H1 (cell line): Measurements from ENCODE around the gene CAPN15. TPM values are rescaled to one million over a fixed set of nuclear protein-coding genes. Genes with fewer than 3 reads are reported as not detected.

Source experiments
- EP300 ChIP-seq, 2 experiments: IDR thresholded peaks; 1 replicate in 1 of 2; 2 replicates in 1 of 2; pipeline ENCODE4 v1.6.1; 2011 to 2012; ENCODE audit warnings: low read depth in 2 of 2, low read length in 2 of 2, mild to moderate bottlenecking in 2 of 2, borderline replicate concordance in 1 of 2, inconsistent platforms in 1 of 2, moderate library complexity in 1 of 2
- GABPA ChIP-seq: IDR thresholded peaks from 2 replicates; pipeline ENCODE4 v1.6.1; 2011; ENCODE audit warnings: mild to moderate bottlenecking, low read length, moderate library complexity, borderline replicate concordance; ENCODE audit not compliant: insufficient read depth
- SIN3A ChIP-seq, 2 experiments: IDR thresholded peaks in 1 of 2; conservative IDR thresholded peaks in 1 of 2; 2 replicates each; pipeline ENCODE4 v1.6.1; 2011 to 2012; ENCODE audit warnings: low read length in 2 of 2, improper control_type of control experiment in 1 of 2, low read depth in 1 of 2, mild to moderate bottlenecking in 1 of 2
- SIX5 ChIP-seq: IDR thresholded peaks from 2 replicates; pipeline ENCODE4 v1.6.1; 2011; ENCODE audit warnings: mild to moderate bottlenecking, low read depth, low read length
- TCF12 ChIP-seq: IDR thresholded peaks from 2 replicates; pipeline ENCODE4 v1.6.1; 2011; ENCODE audit warnings: low read depth, mild to moderate bottlenecking, low read length
- TEAD4 ChIP-seq: IDR thresholded peaks from 2 replicates; pipeline ENCODE4 v1.6.1; 2012; ENCODE audit warnings: low read depth, low read length, inconsistent platforms, mixed read lengths
- ZNF274 ChIP-seq: IDR thresholded peaks from 2 replicates; pipeline ENCODE4 v1.7.0; 2012; ENCODE audit warnings: low read length, borderline replicate concordance; ENCODE audit errors: extremely low read depth
- polyA plus RNA-seq, 7 experiments: library from polyadenylated mRNA; depleted of rRNA in 3 of 7; stranded (reverse) in 5 of 7; unstranded in 2 of 7; fragments of >200 nt in 5 of 7; fragments of 200-250 nt in 2 of 7; gene quantifications; 1 replicate in 5 of 7; 2 replicates in 1 of 7; 4 replicates in 1 of 7; pipeline versions ENCODE4 v1.2.1 to v1.2.3, GENCODE V29; 2011 to 2013; ENCODE audit warnings: missing spikeins in 2 of 7, mixed read lengths in 2 of 7
- total RNA-seq: library from RNA; stranded (reverse); fragmentation: NEBNext Ultra II Directional; extraction: Animal tissue kit (Norgen Biotek cat#: 25700); gene quantifications from 2 replicates; pipeline ENCODE4 v1.2.1, GENCODE V29; 2021
- TF ChIP-seq, protein P1 (sequence below): fragments of 300-600 bp; sonication (generic); IDR thresholded peaks from 2 replicates; pipeline ENCODE4 v1.7.1; 2012; ENCODE audit warnings: low read length, moderate library complexity, mild to moderate bottlenecking, inconsistent platforms; ENCODE audit not compliant: insufficient replicate concordance

CAPN15 gene
- total and polyA plus RNA-seq, 2 of the 8 experiments (the other 6 are each of a cell fraction or from before 2014, with no cell fraction given), result 38.9 to 76.9 TPM

DNA sequence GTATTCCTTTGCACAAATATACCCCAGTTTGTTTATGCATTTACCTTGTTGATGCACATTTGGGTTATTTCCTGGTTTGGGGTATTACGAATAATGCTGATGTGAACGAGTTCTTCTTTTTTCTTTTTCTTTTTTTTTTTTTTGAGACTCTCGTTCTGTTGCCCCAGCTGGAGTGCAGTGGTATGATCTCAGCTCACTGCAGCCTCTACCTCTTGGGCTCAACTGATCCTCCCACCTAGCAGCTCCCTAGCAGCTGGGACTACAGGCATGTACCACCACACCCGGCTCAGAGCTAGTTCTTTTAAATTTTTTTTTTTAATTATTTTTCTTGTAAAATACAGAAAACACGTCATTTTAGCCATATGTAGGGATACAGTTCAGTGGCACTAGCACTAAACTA is 76.4 kb downstream of the CAPN15 start (continued):
- TF ChIP-seq, protein P1, sequence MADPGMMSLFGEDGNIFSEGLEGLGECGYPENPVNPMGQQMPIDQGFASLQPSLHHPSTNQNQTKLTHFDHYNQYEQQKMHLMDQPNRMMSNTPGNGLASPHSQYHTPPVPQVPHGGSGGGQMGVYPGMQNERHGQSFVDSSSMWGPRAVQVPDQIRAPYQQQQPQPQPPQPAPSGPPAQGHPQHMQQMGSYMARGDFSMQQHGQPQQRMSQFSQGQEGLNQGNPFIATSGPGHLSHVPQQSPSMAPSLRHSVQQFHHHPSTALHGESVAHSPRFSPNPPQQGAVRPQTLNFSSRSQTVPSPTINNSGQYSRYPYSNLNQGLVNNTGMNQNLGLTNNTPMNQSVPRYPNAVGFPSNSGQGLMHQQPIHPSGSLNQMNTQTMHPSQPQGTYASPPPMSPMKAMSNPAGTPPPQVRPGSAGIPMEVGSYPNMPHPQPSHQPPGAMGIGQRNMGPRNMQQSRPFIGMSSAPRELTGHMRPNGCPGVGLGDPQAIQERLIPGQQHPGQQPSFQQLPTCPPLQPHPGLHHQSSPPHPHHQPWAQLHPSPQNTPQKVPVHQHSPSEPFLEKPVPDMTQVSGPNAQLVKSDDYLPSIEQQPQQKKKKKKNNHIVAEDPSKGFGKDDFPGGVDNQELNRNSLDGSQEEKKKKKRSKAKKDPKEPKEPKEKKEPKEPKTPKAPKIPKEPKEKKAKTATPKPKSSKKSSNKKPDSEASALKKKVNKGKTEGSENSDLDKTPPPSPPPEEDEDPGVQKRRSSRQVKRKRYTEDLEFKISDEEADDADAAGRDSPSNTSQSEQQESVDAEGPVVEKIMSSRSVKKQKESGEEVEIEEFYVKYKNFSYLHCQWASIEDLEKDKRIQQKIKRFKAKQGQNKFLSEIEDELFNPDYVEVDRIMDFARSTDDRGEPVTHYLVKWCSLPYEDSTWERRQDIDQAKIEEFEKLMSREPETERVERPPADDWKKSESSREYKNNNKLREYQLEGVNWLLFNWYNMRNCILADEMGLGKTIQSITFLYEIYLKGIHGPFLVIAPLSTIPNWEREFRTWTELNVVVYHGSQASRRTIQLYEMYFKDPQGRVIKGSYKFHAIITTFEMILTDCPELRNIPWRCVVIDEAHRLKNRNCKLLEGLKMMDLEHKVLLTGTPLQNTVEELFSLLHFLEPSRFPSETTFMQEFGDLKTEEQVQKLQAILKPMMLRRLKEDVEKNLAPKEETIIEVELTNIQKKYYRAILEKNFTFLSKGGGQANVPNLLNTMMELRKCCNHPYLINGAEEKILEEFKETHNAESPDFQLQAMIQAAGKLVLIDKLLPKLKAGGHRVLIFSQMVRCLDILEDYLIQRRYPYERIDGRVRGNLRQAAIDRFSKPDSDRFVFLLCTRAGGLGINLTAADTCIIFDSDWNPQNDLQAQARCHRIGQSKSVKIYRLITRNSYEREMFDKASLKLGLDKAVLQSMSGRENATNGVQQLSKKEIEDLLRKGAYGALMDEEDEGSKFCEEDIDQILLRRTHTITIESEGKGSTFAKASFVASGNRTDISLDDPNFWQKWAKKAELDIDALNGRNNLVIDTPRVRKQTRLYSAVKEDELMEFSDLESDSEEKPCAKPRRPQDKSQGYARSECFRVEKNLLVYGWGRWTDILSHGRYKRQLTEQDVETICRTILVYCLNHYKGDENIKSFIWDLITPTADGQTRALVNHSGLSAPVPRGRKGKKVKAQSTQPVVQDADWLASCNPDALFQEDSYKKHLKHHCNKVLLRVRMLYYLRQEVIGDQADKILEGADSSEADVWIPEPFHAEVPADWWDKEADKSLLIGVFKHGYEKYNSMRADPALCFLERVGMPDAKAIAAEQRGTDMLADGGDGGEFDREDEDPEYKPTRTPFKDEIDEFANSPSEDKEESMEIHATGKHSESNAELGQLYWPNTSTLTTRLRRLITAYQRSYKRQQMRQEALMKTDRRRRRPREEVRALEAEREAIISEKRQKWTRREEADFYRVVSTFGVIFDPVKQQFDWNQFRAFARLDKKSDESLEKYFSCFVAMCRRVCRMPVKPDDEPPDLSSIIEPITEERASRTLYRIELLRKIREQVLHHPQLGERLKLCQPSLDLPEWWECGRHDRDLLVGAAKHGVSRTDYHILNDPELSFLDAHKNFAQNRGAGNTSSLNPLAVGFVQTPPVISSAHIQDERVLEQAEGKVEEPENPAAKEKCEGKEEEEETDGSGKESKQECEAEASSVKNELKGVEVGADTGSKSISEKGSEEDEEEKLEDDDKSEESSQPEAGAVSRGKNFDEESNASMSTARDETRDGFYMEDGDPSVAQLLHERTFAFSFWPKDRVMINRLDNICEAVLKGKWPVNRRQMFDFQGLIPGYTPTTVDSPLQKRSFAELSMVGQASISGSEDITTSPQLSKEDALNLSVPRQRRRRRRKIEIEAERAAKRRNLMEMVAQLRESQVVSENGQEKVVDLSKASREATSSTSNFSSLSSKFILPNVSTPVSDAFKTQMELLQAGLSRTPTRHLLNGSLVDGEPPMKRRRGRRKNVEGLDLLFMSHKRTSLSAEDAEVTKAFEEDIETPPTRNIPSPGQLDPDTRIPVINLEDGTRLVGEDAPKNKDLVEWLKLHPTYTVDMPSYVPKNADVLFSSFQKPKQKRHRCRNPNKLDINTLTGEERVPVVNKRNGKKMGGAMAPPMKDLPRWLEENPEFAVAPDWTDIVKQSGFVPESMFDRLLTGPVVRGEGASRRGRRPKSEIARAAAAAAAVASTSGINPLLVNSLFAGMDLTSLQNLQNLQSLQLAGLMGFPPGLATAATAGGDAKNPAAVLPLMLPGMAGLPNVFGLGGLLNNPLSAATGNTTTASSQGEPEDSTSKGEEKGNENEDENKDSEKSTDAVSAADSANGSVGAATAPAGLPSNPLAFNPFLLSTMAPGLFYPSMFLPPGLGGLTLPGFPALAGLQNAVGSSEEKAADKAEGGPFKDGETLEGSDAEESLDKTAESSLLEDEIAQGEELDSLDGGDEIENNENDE, result no peak
- no peak for TF ChIP-seq TCF12
- TF ChIP-seq ZNF274, result no peak
- no peak for TF ChIP-seq EP300 (IDR thresholded peaks at IDR 0.05; ENCODE audit: borderline replicate concordance in 1 of 2, low read depth in 2 of 2, low read length in 2 of 2)
- TF ChIP-seq GABPA, result no peak
- no peak for TF ChIP-seq SIN3A (conservative IDR thresholded peaks at IDR 0.05 in 1 of 2, IDR thresholded peaks at IDR 0.05 in 1 of 2; ENCODE audit: low read depth in 1 of 2, low read length in 2 of 2)
- TF ChIP-seq TEAD4, result no peak
- TF ChIP-seq SIX5, result no peak
